ENCODE data around the gene CD101. TPM values are rescaled to one million over a fixed set of nuclear protein-coding genes. Genes with fewer than 3 reads are reported as not detected.

Gene CD101
- total RNA-seq, 5 donors from 2014 or later (not counting 1 experiment from before 2014, with no cell fraction given) = 4.8 to 13.4 (median 5.3) TPM

DNA sequence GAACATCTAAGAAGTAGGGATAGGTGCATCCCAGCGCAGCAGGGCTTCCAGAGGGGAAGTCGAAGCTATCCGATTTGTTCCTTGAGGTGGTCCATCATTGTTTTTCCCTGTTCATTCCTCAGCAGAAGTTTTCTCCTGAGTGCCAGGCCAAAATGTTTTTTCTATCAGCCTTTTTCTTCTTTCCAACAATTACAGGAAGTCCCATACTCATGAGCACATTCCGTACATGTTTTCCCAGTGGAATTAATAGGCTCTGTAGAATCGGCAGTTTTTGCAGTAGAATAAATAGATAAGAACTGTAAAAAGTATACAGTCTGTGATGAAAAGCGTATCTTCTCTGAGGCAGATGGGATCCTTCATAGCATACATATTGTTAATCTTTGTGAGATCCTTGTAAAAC lies 24.8 kb downstream of the CD101 start:
- Histone ChIP-seq H3K4me3 (ENCODE audit: control insufficient read depth in 1 of 2, extremely low read depth in 1 of 2, low read length in 1 of 2) (no peak overlapping the region), H3K9me3 (no peaks in the 10 kb centered on the region), H3K27me3 (replicated peaks in 1 of 2; ENCODE audit: control insufficient read depth in 2 of 2, extremely low read depth in 1 of 2, insufficient read depth in 2 of 2, low read length in 1 of 2) (no peaks in the 10 kb centered on the region), H3K27ac (ENCODE audit: low read length) (no peak overlapping the region), H3K36me3 (ENCODE audit: control insufficient read depth in 2 of 2, extremely low read depth in 1 of 2, insufficient read depth in 1 of 2, low read length in 1 of 2) (peaks cover 0 to 9% of the 10 kb centered on the region in 2 donors), H3K4me1 (ENCODE audit: control insufficient read depth in 1 of 2, extremely low read depth in 1 of 2, insufficient read depth in 2 of 2, low read length in 2 of 2) (no peaks in the 10 kb centered on the region)
- no peak overlapping the region for H3K4me3 Mint-ChIP-seq
- no CpG with 5 or more reads among the region's 6 CpGs for WGBS (ENCODE audit: insufficient coverage)
- peaks cover 10% of the 10 kb centered on the region for H3K36me3 Mint-ChIP-seq
- POLR2A ChIA-PET = no interaction called here
- no peak for ATAC-seq (replicated peaks in 1 of 4)
- no peaks in the 10 kb centered on the region for H3K9me3 Mint-ChIP-seq
- CTCF ChIA-PET = interaction anchor here in 1 of 2 donors (0.5 kb wide), 1 partner anchor 165 kb away, joined by 3 read pairs; no protein-coding TSS in a partner anchor
- no peaks in the 10 kb centered on the region for H3K27me3 Mint-ChIP-seq
- no peak overlapping the region for H3K27ac Mint-ChIP-seq
- peaks cover 5 to 9% (median 5%) of the 10 kb centered on the region in 3 donors for H3K4me1 Mint-ChIP-seq
- DNase-seq = no peak

DNA sequence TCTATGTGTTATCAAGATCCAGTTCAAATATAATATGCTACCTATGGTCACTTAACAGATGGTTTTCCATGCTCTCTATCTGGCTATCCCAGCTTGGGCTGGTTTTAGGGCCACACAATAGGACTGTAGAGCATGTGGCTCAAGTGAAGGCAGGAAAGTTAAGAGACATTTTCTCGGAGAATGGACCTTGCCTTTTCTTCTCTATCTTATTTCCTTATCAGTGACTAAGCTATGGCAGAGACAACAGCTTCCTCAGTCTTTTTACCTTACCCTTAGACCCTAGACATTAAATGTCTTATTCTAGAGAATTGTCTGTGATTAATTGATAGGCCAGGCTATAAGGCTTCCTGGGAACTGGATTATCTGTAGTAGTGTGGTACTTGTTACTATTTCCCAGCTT lies 28.1 kb downstream of the CD101 start:
- H3K36me3 ChIP-seq (ENCODE audit: control insufficient read depth in 2 of 2, extremely low read depth in 1 of 2, insufficient read depth in 1 of 2, low read length in 1 of 2) = peaks cover 0 to 9% of the 10 kb centered on the region in 2 donors
- H3K9me3 ChIP-seq = no peaks in the 10 kb centered on the region
- ChIA-PET POLR2A (no interaction called here), CTCF (no interaction called here)
- no peak for DNase-seq
- ATAC-seq (replicated peaks in 1 of 4) = no peak
- no peaks in the 10 kb centered on the region for H3K4me1 ChIP-seq (ENCODE audit: control insufficient read depth in 1 of 2, extremely low read depth in 1 of 2, insufficient read depth in 2 of 2, low read length in 2 of 2)
- Mint-ChIP-seq H3K4me1 (peaks cover 12 to 21% (median 12%) of the 10 kb centered on the region in 3 donors), H3K36me3 (peaks cover 18% of the 10 kb centered on the region), H3K27ac (no peak overlapping the region), H3K27me3 (no peaks in the 10 kb centered on the region), H3K4me3 (no peak overlapping the region), H3K9me3 (no peaks in the 10 kb centered on the region)
- WGBS (ENCODE audit: insufficient coverage) = no CpG with 5 or more reads among the region's 1 CpG
- no peak overlapping the region for H3K4me3 ChIP-seq (ENCODE audit: control insufficient read depth in 1 of 2, extremely low read depth in 1 of 2, low read length in 1 of 2)
- H3K27ac ChIP-seq (ENCODE audit: low read length) = no peak overlapping the region
- H3K27me3 ChIP-seq (replicated peaks in 1 of 2; ENCODE audit: control insufficient read depth in 2 of 2, extremely low read depth in 1 of 2, insufficient read depth in 2 of 2, low read length in 1 of 2) = no peaks in the 10 kb centered on the region

DNA sequence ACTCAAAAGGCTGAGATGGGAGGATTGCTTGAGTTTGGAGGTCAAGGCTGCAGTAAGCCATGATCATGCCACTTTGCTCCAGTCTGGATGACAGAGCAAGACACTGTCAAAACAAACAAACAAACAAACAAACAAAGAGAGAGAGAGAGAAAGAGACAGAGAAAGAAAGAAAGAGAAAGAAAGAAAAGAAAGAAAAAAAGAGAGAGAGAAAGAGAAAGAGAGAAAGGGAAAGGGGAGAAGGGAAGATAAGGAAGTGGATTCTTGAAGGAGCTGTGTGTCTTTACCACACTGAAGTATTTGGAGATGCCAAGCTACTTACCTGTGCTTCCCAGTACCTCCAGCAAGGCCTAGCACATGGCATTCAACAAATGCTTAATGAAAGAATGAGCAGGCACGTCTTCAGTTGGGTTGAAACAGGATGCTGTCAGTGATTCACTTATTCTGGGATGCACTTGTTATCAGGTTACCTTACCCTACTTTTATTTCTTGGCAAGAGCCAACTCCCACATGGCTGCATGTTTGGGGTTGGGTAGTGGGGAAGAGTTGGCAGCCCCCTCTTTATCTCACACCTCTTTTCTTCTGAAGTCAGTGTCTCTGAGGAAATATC lies 28.8 kb downstream of the CD101 start:
- Histone ChIP-seq H3K9me3 (no peaks in the 10 kb centered on the region), H3K4me3 (ENCODE audit: control insufficient read depth in 1 of 2, extremely low read depth in 1 of 2, low read length in 1 of 2) (no peak overlapping the region), H3K27me3 (replicated peaks in 1 of 2; ENCODE audit: control insufficient read depth in 2 of 2, extremely low read depth in 1 of 2, insufficient read depth in 2 of 2, low read length in 1 of 2) (no peaks in the 10 kb centered on the region), H3K27ac (ENCODE audit: low read length) (no peak overlapping the region), H3K36me3 (ENCODE audit: control insufficient read depth in 2 of 2, extremely low read depth in 1 of 2, insufficient read depth in 1 of 2, low read length in 1 of 2) (peaks cover 0 to 9% of the 10 kb centered on the region in 2 donors), H3K4me1 (ENCODE audit: control insufficient read depth in 1 of 2, extremely low read depth in 1 of 2, insufficient read depth in 2 of 2, low read length in 2 of 2) (no peaks in the 10 kb centered on the region)
- DNase-seq (no peak), ATAC-seq (replicated peaks in 1 of 4) (no peak)
- CTCF ChIA-PET = no interaction called here
- Mint-ChIP-seq H3K36me3 (peaks cover 16% of the 10 kb centered on the region), H3K4me1 (peaks cover 12 to 21% (median 12%) of the 10 kb centered on the region in 3 donors), H3K27ac (no peak overlapping the region), H3K4me3 (no peak overlapping the region), H3K27me3 (no peaks in the 10 kb centered on the region), H3K9me3 (no peaks in the 10 kb centered on the region)
- no CpG with 5 or more reads among the region's 1 CpG for WGBS (ENCODE audit: insufficient coverage)
- POLR2A ChIA-PET = no interaction called here

DNA sequence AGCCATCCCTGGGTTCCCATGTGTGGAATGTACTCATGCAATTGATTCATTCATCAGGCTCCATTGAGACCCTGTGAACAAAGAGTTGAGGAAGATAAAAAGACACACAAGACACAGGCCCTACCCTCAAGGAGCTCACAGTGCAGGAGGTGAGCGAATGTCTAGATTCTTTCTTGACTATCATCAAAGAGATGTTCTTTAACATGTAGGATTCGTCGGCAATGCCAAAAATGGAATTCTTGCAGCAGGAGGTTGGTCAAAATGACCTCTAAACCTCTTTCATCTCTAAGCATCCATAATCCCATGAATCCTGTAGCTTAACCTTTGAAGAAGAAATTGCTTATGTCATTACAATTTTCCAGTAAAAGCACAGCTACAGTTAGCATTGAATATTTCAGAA lies 30.7 kb downstream of the CD101 start:
- H3K4me3 ChIP-seq (ENCODE audit: control insufficient read depth in 1 of 2, extremely low read depth in 1 of 2, low read length in 1 of 2) = no peak overlapping the region
- H3K27me3 ChIP-seq (replicated peaks in 1 of 2; ENCODE audit: control insufficient read depth in 2 of 2, extremely low read depth in 1 of 2, insufficient read depth in 2 of 2, low read length in 1 of 2) = no peaks in the 10 kb centered on the region
- WGBS (ENCODE audit: insufficient coverage) = 80% methylated on average over 1 of the region's 3 CpGs
- no peaks in the 10 kb centered on the region for H3K27me3 Mint-ChIP-seq
- H3K4me3 Mint-ChIP-seq = no peak overlapping the region
- H3K4me1 ChIP-seq (ENCODE audit: control insufficient read depth in 1 of 2, extremely low read depth in 1 of 2, insufficient read depth in 2 of 2, low read length in 2 of 2) = no peaks in the 10 kb centered on the region
- H3K4me1 Mint-ChIP-seq = peaks cover 12 to 21% (median 12%) of the 10 kb centered on the region in 3 donors
- H3K9me3 ChIP-seq = no peaks in the 10 kb centered on the region
- H3K27ac Mint-ChIP-seq = no peak overlapping the region
- DNase-seq = no peak
- no peaks in the 10 kb centered on the region for H3K9me3 Mint-ChIP-seq
- ChIA-PET CTCF (no interaction called here), POLR2A (no interaction called here)
- H3K36me3 ChIP-seq (ENCODE audit: control insufficient read depth in 2 of 2, extremely low read depth in 1 of 2, insufficient read depth in 1 of 2, low read length in 1 of 2) = peaks cover 0 to 2% of the 10 kb centered on the region in 2 donors
- no peak overlapping the region for H3K27ac ChIP-seq (ENCODE audit: low read length)
- ATAC-seq (replicated peaks in 1 of 4) = no peak
- peaks cover 11% of the 10 kb centered on the region for H3K36me3 Mint-ChIP-seq

DNA sequence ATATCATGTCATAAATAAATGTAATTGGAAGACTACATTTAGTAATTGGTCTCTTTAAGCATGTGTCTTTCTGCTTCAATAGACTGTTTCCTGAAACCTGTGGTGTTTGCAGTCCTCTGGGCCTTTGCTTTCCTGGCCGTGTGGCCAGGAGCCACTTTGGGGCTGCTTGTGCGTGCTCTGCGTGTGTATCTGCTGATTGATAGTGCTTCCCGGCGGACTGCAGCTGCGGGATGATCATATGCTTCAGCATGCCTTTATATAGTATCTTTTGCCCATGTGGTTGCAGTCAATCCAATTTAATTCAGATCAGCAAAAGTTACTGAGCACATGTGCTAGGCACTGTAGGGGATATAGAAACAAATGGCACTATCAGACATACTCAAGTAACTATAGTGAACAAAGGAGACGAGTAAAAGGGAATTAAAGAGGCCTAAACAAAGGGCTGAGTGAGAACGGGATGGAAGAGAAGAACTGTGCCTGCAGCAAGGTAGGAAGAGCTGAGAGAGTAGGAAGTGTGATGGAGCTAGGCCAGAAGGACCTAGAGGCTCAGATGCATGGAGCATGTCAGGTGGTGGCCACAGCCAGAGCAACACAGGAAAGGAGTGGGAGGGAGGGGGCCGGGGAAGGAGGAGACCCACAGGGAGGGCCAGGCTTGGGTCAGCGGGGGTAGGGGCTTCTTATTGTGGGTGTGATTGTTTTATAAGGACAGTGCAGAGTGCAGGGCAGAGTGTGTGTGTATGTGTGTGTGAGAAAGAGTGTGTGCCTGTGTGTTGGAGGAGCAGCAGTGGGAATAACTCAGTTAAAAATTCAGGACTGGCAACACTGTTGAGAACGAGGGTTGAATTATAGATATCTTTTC lies 31.4 kb downstream of the CD101 start:
- Histone ChIP-seq H3K9me3 (no peaks in the 10 kb centered on the region), H3K36me3 (ENCODE audit: control insufficient read depth in 2 of 2, extremely low read depth in 1 of 2, insufficient read depth in 1 of 2, low read length in 1 of 2) (peaks cover 0 to 2% of the 10 kb centered on the region in 2 donors), H3K4me1 (ENCODE audit: control insufficient read depth in 1 of 2, extremely low read depth in 1 of 2, insufficient read depth in 2 of 2, low read length in 2 of 2) (no peaks in the 10 kb centered on the region), H3K27me3 (replicated peaks in 1 of 2; ENCODE audit: control insufficient read depth in 2 of 2, extremely low read depth in 1 of 2, insufficient read depth in 2 of 2, low read length in 1 of 2) (no peaks in the 10 kb centered on the region), H3K4me3 (ENCODE audit: control insufficient read depth in 1 of 2, extremely low read depth in 1 of 2, low read length in 1 of 2) (no peak overlapping the region), H3K27ac (ENCODE audit: low read length) (no peak overlapping the region)
- 83% methylated on average over 11 of the region's 11 CpGs for WGBS (ENCODE audit: insufficient coverage)
- H3K4me3 Mint-ChIP-seq = no peak overlapping the region
- no peak for DNase-seq
- ATAC-seq (replicated peaks in 1 of 4) = no peak
- POLR2A ChIA-PET = no interaction called here
- H3K4me1 Mint-ChIP-seq = peaks cover 12 to 21% (median 12%) of the 10 kb centered on the region in 3 donors
- no peak overlapping the region for H3K27ac Mint-ChIP-seq
- H3K36me3 Mint-ChIP-seq = peaks cover 11% of the 10 kb centered on the region
- H3K27me3 Mint-ChIP-seq = no peaks in the 10 kb centered on the region
- CTCF ChIA-PET = no interaction called here
- no peaks in the 10 kb centered on the region for H3K9me3 Mint-ChIP-seq

DNA sequence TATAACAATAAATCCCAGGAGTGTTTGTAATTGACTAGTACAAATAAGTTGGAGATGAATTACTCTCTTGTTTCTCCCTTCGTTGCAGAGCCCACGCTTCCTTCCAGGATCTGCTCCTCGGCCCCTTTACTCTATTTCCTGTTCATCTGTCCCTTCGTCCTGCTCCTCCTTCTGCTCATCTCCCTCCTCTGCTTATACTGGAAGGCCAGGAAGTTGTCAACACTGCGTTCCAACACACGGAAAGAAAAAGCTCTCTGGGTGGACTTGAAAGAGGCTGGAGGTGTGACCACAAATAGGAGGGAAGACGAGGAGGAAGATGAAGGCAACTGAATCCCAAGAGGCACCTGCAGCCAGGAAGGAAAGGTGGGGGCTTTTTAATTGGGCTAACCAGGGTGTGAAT lies 32.2 kb downstream of the CD101 start:
- Histone ChIP-seq H3K4me3 (ENCODE audit: control insufficient read depth in 1 of 2, extremely low read depth in 1 of 2, low read length in 1 of 2) (no peak overlapping the region), H3K9me3 (no peaks in the 10 kb centered on the region), H3K36me3 (ENCODE audit: control insufficient read depth in 2 of 2, extremely low read depth in 1 of 2, insufficient read depth in 1 of 2, low read length in 1 of 2) (no peaks in the 10 kb centered on the region), H3K4me1 (ENCODE audit: control insufficient read depth in 1 of 2, extremely low read depth in 1 of 2, insufficient read depth in 2 of 2, low read length in 2 of 2) (no peaks in the 10 kb centered on the region), H3K27ac (ENCODE audit: low read length) (no peak overlapping the region), H3K27me3 (replicated peaks in 1 of 2; ENCODE audit: control insufficient read depth in 2 of 2, extremely low read depth in 1 of 2, insufficient read depth in 2 of 2, low read length in 1 of 2) (no peaks in the 10 kb centered on the region)
- POLR2A ChIA-PET = no interaction called here
- WGBS (ENCODE audit: insufficient coverage) = 82% methylated on average over 2 of the region's 7 CpGs
- DNase-seq = no peak
- ATAC-seq (replicated peaks in 1 of 4) = no peak
- Mint-ChIP-seq H3K27ac (peak overlapping the region in 1 of 2 donors; percentile 10), H3K4me1 (peaks cover 12 to 21% (median 12%) of the 10 kb centered on the region in 3 donors), H3K4me3 (no peak overlapping the region), H3K27me3 (no peaks in the 10 kb centered on the region), H3K36me3 (peaks cover 15% of the 10 kb centered on the region), H3K9me3 (no peaks in the 10 kb centered on the region)
- CTCF ChIA-PET = no interaction called here

Data from T-cell (primary cell).